Measurements from ENCODE around the gene ZNF154.
A peak's percentile ranks its signal among the peaks of the same experiment; 100 is the strongest.
"Not testable (repeated sequence)": the region's sequence is repeated elsewhere in the genome, so short reads cannot be mapped to it uniquely, and the experiment has no call there.

ZNF154 gene

GRCh38 chr19:57708641-57709361 lies at the start of gene ZNF154:
ZNF154 (minus strand) TSS chr19:57709204; CDS start chr19:57708971, 233 bp downstream.
- DNase-seq: peak; percentile 11

DNA sequence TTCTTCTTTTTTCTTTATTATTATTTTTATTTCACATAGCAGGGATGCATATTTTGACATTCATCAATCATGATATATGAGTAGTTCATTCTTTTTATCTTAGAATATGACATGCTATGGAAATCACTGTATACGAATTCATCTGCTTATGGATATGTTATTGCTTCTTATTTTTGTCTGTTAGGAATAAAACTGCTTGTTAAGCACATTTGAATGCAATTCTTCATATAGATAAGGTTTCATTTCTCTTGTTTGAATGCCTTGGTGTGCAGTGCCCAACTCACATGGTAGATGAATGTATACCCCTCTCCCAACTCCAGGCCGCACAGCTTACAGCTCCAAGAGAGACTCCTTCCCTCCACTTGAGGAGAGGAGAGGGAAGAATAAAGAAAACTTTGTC lies 48.9 kb upstream of the ZNF154 start:
- no peak for DNase-seq

DNA sequence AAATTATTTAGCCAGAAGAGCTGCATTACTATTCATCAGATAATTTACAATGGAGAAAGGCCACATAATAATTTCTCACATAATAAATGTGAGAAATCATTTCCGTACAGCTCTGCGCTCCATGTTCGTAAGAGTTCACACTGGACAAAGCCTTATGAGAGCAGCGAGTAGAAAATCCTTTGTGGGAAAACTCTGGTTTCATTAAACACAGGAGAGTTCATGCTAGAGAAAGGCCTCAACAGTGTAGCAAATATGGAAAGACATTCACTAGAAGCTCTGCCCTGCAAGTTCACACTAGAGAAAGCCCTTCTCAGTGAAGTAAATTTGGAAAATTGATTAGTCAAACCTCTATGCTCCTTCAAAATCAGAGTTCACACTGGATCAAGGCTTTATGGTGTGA lies 46.0 kb upstream of the ZNF154 start:
- DNase-seq: no peak

DNA sequence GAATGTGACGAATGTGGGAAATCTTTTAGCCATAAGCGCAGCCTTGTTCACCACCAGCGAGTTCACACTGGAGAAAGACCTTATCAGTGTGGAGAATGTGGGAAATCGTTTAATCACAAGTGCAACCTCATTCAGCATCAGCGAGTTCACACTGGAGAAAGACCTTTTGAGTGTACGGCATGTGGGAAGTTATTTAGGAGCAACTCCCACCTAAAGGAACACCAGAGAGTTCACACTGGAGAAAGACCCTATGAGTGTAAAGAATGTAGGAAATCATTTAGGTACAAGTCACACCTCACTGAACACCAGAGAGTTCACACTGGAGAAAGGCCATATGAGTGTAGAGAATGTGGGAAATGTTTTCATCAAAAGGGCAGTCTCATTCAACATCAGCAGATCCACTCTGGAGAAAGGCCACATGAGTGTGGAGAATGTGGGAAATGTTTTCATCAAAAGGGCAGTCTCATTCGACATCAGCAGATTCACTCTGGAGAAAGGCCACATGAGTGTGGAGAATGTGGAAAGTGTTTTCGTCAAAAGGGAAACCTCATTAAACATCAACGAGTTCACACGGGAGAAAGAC lies 45.2 kb upstream of the ZNF154 start:
- DNase-seq: no peak

- DNase-seq: no peak
Observed at GRCh38 chr19:57748029-57748428, 39.0 kb upstream of the ZNF154 start.

DNA sequence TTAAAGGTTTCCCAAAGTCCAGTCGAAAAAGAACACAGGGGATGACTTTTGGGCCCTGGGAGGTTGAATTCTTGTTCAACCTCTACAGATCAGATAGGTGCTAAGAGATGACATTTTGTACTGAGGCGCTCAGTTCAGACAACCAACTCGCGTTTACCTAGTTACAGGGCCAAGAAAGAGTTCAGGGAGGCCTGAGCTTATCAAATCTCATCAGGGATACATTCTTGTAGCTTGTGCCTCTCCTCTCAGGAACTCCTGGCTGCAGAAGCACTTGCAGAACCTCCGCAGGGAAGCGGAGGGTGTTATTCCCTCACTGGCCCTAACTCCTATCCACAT lies 38.4 kb upstream of the ZNF154 start:
- DNase-seq: no peak

- peak; percentile 68 for DNase-seq
Observed at GRCh38 chr19:57746580-57747471, 37.8 kb upstream of the ZNF154 start, which contains the start of gene ZNF776. ZNF776 (plus strand) TSS chr19:57746815; CDS start chr19:57747059, 244 bp downstream.

DNA sequence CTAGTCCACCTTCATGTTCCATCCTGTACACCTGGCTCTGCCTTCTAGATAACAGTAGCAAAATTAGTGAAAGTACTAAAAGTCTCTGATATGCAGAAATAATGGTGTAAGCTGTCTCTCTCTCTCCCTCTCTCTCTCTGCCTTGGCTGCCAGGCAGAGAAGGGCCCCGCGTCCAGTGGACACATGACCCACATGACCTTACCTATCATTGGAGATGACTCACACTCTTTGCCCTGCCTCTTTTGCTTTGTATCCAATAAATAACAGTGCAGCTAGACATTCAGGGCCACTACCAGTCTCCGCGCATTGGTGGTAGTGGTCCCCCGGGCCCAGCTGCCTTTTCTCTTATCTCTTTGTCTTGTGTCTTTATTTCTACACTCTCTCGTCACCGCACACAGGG lies 29.8 kb upstream of the ZNF154 start:
- not testable (repeated sequence) for DNase-seq

DNA sequence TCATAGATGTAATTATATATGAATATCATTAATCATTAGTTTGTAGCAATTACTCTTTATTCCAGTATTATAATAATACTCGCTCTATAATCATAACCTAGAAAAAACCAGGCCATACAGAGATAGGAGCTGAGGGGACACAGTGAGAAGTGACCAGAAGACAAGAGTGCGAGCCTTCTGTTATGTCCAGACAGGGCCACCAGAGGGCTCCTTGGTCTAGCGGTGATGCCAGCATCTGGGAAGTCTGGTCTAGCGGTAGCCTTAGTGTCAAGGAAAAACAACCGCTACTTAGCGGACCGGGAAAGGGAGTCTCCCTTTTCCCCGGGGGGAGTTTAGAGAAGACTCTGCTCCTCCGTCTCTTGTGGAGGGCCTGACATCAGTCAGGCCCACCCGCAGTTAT lies 29.3 kb upstream of the ZNF154 start:
- DNase-seq: peak; percentile 32

DNA sequence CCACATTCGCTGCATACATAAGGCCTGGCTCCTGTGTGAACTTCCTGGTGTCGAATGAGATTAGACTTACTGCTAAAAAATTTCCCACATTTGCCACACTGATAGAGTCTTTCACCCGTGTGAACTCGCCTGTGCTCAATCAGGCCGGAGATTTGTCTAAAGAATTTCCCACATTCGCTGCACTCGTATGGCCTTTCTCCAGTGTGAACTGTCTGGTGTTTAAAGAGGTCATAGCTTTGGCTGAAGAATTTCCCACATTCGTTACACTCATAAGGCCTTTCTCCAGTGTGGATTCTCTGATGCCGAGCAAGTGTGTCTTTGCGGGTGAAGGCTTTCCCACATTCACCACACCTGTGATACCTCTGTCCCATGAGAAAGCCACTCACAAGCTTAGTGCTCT lies 11.9 kb upstream of the ZNF154 start:
- DNase-seq: no peak

DNA sequence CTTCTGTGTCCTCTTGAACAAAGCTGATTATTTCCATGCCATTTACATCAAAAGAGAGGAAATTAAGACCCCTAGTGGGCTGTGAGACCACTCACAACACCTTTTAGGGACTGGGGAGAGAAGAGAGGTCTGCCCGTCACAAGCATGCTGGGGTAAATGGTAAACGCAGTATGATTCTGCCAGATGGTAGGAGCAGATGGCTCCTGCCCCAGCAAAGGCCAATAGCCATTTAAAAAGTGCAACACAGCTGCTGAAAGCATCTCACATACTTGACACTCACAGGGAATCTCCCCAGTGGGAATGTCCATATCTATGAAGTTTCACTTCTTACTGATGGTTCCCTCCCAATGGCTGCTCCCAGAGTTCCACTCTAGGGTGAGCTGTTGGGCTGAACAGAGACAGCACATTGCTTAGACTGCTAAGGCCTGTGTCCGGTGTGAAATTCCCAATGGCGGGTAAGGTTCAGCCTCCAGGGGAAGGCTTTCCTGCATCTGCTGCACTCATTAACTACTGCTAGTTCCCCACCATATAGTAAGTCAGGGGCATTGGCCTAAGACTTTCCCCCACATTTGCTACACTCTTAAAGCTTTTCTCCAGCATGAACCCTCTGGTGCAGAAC lies 11.0 kb upstream of the ZNF154 start:
- no peak for DNase-seq

GRCh38 chr19:57719424-57719823 lies 10.4 kb upstream of the ZNF154 start:
- DNase-seq: no peak

DNA sequence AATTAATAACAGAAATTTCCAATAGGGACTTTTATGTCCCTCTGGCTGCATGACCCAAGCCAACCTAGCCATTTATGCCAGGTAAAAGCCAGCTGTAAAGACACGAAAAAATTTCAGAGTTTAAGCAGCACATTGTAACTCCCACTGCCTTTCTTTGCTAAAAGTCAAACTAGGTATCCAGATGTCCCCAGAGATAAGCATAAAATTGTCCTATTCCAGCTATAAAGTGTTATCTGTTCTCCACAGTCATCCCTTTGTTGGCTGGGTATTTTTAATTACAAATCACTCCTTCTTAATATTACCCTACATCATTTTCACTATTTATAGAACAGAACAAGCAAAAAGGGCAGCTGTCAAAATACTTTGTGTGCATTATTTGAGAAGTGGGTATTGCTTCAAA lies 3.2 kb upstream of the ZNF154 start:
- DNase-seq: no peak

DNA sequence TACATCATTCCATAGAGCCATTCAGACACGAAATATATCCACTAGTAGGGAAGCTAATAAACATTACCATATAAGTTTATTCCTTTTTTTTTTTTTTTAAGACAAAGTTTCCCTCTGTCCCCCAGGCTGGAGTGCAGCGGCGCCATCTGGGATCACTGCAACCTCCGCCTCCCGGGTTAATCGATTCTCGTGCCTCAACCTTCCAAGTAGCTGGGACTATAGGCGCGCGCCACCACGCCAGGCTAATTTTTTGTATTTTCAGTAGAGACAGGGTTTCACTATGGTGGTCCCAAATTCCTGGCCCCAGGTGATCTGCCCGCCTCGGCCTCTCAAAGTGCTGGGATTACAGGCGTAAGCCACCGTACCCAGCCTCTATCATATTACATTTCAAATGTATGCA lies 612 bp upstream of the ZNF154 start:
- no peak for DNase-seq

- DNase-seq: no peak
Observed at GRCh38 chr19:57706346-57706745, 2.7 kb downstream of the ZNF154 start.

- no peak for DNase-seq
Observed at GRCh38 chr19:57701625-57702024, 7.4 kb downstream of the ZNF154 start.

- DNase-seq: no peak
Observed at GRCh38 chr19:57689750-57690149, 19.3 kb downstream of the ZNF154 start.

GRCh38 chr19:57688011-57688763 lies 20.8 kb downstream of the ZNF154 start:
- DNase-seq: no peak

GRCh38 chr19:57687363-57688010 lies 21.5 kb downstream of the ZNF154 start:
- no peak for DNase-seq

- no peak for DNase-seq
Observed at GRCh38 chr19:57686727-57687126, 22.3 kb downstream of the ZNF154 start.

- DNase-seq: no peak
Observed at GRCh38 chr19:57682226-57682766, 26.7 kb downstream of the ZNF154 start.

- no peak for DNase-seq
Observed at GRCh38 chr19:57675881-57676280, 33.1 kb downstream of the ZNF154 start.

All from stimulated activated CD4-positive, alpha-beta T cell treated with anti-CD3 and anti-CD28 coated beads, Interleukin-12 subunit alpha, Interleukin-12 subunit beta, amount 100 ng/mL, for 4 hours (primary cell).